Aorta (tissue), 5 donors: ENCODE results near the gene NFYC. TPM values are rescaled to one million over a fixed set of nuclear protein-coding genes. Genes with fewer than 3 reads are reported as not detected.

Source experiments
- ATAC-seq: fragments of 200-7000 bp; cut with Tn5 transposase; one replicate; pipeline ENCODE4 v1.9.1; 2022; ENCODE audit warnings: moderate library complexity; ENCODE audit not compliant: low FRiP score
- DNase-seq, 2 donors: peaks; one replicate each; pipeline ENCODE4 v3.0.0-alpha.2; 2020
- H3K27ac ChIP-seq, 2 donors: one replicate each; pipeline ENCODE4 v1.5.1; 2013; ENCODE audit warnings: low read length in 2 of 2, mild to moderate bottlenecking in 2 of 2, moderate library complexity in 2 of 2, control low read depth in 1 of 2, inconsistent platforms in 1 of 2, low read depth in 1 of 2
- H3K27me3 ChIP-seq, 2 donors: one replicate each; pipeline ENCODE4 v1.6.1; 2013; ENCODE audit warnings: control low read depth in 1 of 2, low read length in 1 of 2, mild to moderate bottlenecking in 1 of 2, moderate library complexity in 1 of 2; ENCODE audit not compliant: insufficient read depth in 2 of 2, control insufficient read depth in 1 of 2
- H3K36me3 ChIP-seq, 2 donors: one replicate each; pipeline ENCODE4 v1.6.1; 2013; ENCODE audit warnings: control low read depth in 1 of 2, low read length in 1 of 2, mild to moderate bottlenecking in 1 of 2; ENCODE audit not compliant: insufficient read depth in 2 of 2, control insufficient read depth in 1 of 2
- H3K4me1 ChIP-seq, 2 donors: one replicate each; pipeline ENCODE4 v1.6.1; 2013; ENCODE audit warnings: low read length in 2 of 2, control low read depth in 1 of 2, mild to moderate bottlenecking in 1 of 2, moderate library complexity in 1 of 2; ENCODE audit not compliant: insufficient read depth in 2 of 2, control insufficient read depth in 1 of 2
- H3K4me3 ChIP-seq, 2 donors: one replicate each; pipeline ENCODE4 v1.5.1; 2013; ENCODE audit warnings: low read length in 2 of 2, control low read depth in 1 of 2, mild to moderate bottlenecking in 1 of 2
- H3K9me3 ChIP-seq: one replicate; pipeline ENCODE4 v1.6.1; 2013; ENCODE audit warnings: mild to moderate bottlenecking, low read length; ENCODE audit not compliant: control insufficient read depth
- WGBS, 2 donors: extraction: QIAGEN DNeasy Blood & Tissue Kit; methylation state at CpG; one replicate each; pipeline ENCODE4 v1.1.7; 2013; 5-methylcytosine and 5-hydroxymethylcytosine counted together
- intact Hi-C, 2 donors: fragments of 100-400 bp; cut with DNase I; formaldehyde crosslinking; loops; one replicate each; pipeline versions ENCODE4 v1.14.2 to v1.15.0; 2022
- polyA plus RNA-seq, 2 donors: library from polyadenylated mRNA; stranded (reverse); fragments of 200-250 nt; gene quantifications; one replicate each; pipeline ENCODE4 v1.2.3, GENCODE V29; 2013
- total RNA-seq, 2 donors: library from RNA; stranded (reverse); fragmentation: NEBNext Ultra II Directional; extraction: Animal tissue kit (Norgen Biotek cat#: 25700); gene quantifications; one replicate each; pipeline ENCODE4 v1.2.1, GENCODE V29; 2021
- donor health status: healthy with polysubstance abuse.
- donor health status: Bipolar disorder and iron deficiency.
- donor health status: DM: no; HTN: no; CAD: no.
- donor health status: DM: no; HTN: no; CAD: no.
- donor health status: DM: yes; HTN: yes; CAD: no.

Gene NFYC
- total and polyA plus RNA-seq, 4 donors: 21.3 to 56.4 (median 37.6) TPM

GRCh38 chr1:40786171-40786994 lies 94.9 kb downstream of the NFYC start:
- DNase-seq: peak in 1 of 2 donors; percentile 68
- peaks cover 0 to 1% of the 10 kb centered on the region in 2 donors for H3K4me1 ChIP-seq
- no peak overlapping the region for H3K4me3 ChIP-seq
- intact Hi-C loops: no loop called here
- WGBS, 2 donors: 54 to 58% methylated on average over 9 of the region's 9 CpGs
- no peak for ATAC-seq
- no peaks in the 10 kb centered on the region for H3K36me3 ChIP-seq
- H3K27me3 ChIP-seq: no peaks in the 10 kb centered on the region
- H3K9me3 ChIP-seq: no peaks in the 10 kb centered on the region
- peak overlapping the region in 1 of 2 donors; percentile 5 for H3K27ac ChIP-seq

GRCh38 chr1:40786995-40787705 lies 95.6 kb downstream of the NFYC start:
- no peaks in the 10 kb centered on the region for H3K36me3 ChIP-seq
- H3K27ac ChIP-seq: no peak overlapping the region
- no peaks in the 10 kb centered on the region for H3K27me3 ChIP-seq
- DNase-seq: peak in 1 of 2 donors; percentile 14
- 89 to 90% methylated on average over 9 of the region's 9 CpGs for WGBS, 2 donors
- intact Hi-C loops: no loop called here
- no peaks in the 10 kb centered on the region for H3K9me3 ChIP-seq
- ATAC-seq: no peak
- no peak overlapping the region for H3K4me3 ChIP-seq
- H3K4me1 ChIP-seq: peaks cover 0 to 1% of the 10 kb centered on the region in 2 donors

DNA sequence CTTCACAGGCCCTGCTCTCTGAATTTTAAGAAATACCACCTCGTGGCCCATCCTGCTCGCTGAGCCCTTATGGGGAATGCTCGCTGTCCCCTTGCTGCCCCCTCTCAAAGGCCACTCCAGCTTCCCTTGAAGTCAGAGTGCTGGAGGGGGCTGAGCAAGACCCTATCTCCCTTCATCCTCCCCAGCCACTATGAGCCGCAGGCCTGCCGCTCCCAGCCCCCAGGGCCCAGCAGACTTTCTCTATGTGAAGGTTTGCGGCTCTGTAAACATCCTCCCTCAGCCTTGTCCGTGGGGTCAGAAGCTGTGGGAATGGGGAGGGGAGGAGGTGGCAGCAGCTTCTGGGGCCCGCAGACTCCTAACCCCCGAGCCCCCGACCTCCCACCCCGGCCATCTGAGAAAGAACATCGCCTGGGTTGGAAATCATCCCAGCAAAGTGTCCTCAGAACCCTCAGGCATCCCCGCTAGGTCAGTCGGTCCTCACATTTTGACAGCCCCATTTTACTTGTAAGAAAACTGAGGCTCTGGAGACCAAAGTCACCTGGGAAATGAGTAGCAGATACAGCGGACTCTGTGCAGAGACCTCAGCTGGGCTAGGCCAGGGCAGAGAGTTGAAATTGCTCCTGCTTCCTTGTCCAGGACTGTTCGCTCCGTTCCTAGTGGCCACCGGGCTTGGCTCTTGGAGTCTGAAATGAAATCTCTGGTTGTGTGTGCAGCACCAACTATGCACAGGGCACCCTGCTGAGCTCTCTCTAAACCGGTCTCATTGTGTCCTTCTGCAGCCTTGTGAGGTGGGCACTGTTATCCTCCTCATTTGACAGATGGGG lies 96.4 kb downstream of the NFYC start:
- DNase-seq: no peak
- H3K27me3 ChIP-seq: no peaks in the 10 kb centered on the region
- H3K27ac ChIP-seq: no peak overlapping the region
- no peaks in the 10 kb centered on the region for H3K9me3 ChIP-seq
- no peaks in the 10 kb centered on the region for H3K36me3 ChIP-seq
- no peak overlapping the region for H3K4me3 ChIP-seq
- WGBS, 2 donors: 74 to 77% methylated on average over 19 of the region's 19 CpGs
- intact Hi-C loops: no loop called here
- ATAC-seq: no peak
- H3K4me1 ChIP-seq: peaks cover 0 to 1% of the 10 kb centered on the region in 2 donors

GRCh38 chr1:40788561-40789341 lies 97.2 kb downstream of the NFYC start:
- intact Hi-C loops: no loop called here
- ATAC-seq (no peak), DNase-seq (no peak)
- Histone ChIP-seq H3K4me3 (no peak overlapping the region), H3K27ac (no peak overlapping the region), H3K27me3 (no peaks in the 10 kb centered on the region), H3K36me3 (no peaks in the 10 kb centered on the region), H3K4me1 (peaks cover 0 to 1% of the 10 kb centered on the region in 2 donors), H3K9me3 (no peaks in the 10 kb centered on the region)
- 83 to 84% methylated on average over 17 of the region's 17 CpGs for WGBS, 2 donors

DNA sequence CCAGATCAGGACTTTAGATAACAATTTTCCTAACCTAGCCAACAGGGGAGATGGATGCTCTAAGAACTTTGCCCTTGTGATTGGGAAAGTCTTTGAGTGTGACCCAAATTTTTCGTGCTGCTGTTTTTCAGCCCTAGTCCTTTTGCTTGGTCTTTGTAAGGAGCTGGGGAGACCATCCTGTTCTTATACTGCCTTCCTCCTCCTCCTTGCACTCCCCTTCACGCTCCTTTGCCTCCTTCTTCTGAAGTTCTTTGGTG lies 97.8 kb downstream of the NFYC start:
- WGBS, 2 donors: 57 to 62% methylated on average over 2 of the region's 2 CpGs
- Histone ChIP-seq H3K27me3 (no peaks in the 10 kb centered on the region), H3K4me3 (no peak overlapping the region), H3K4me1 (peaks cover 0 to 1% of the 10 kb centered on the region in 2 donors), H3K9me3 (no peaks in the 10 kb centered on the region), H3K36me3 (no peaks in the 10 kb centered on the region), H3K27ac (peak overlapping the region in 1 of 2 donors; percentile 4)
- intact Hi-C loops: no loop called here
- no peak for DNase-seq
- no peak for ATAC-seq

DNA sequence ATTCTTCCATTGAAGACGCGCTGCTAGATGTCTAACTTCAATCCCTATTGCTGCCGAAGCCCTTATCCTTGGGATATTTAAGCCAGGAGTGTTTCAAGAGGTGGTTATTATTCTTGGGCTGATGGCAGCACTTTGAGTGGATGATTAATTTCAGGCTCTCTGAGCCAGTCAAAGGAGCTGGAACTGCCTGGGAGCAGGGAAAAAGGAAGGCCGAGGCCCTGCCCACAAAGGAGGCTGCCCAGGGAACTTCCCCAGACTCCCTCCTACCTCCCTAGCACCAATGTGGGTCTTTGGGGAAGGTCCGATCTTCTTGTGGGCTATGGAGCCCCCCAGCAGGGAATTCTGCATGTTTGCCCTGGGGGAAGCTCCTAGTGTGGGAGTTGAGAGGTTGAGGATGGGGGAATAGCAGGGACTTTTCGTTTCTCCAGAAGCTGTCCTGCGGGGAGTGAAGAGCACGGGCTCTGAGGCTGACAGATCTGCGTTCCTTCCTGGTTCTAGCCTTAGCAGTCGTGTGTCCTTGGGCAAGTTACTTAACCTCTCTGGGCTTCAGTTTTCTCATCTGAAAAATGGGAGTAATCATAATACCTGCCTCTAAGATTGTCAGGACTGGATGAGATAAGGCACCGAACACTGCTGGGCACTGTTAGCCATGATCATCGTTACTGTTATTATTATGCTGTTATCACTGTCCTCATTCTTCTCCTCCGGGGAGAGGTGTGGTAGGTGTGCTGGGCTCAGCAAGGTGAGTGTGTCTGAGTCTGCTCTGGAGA lies 98.3 kb downstream of the NFYC start:
- ATAC-seq (no peak), DNase-seq (no peak)
- no peaks in the 10 kb centered on the region for H3K27me3 ChIP-seq
- no peak overlapping the region for H3K27ac ChIP-seq
- H3K4me3 ChIP-seq: no peak overlapping the region
- H3K9me3 ChIP-seq: no peaks in the 10 kb centered on the region
- intact Hi-C loops: no loop called here
- no peaks in the 10 kb centered on the region for H3K36me3 ChIP-seq
- peaks cover 0 to 1% of the 10 kb centered on the region in 2 donors for H3K4me1 ChIP-seq
- 39 to 48% methylated on average over 13 of the region's 13 CpGs for WGBS, 2 donors

GRCh38 chr1:40792036-40792435 lies 100.5 kb downstream of the NFYC start:
- intact Hi-C loops: no loop called here
- Histone ChIP-seq H3K4me3 (no peak overlapping the region), H3K4me1 (no peaks in the 10 kb centered on the region), H3K27me3 (no peaks in the 10 kb centered on the region), H3K27ac (no peak overlapping the region), H3K36me3 (no peaks in the 10 kb centered on the region), H3K9me3 (no peaks in the 10 kb centered on the region)
- ATAC-seq (no peak), DNase-seq (no peak)
- 34 to 41% methylated on average over 7 of the region's 7 CpGs for WGBS, 2 donors

DNA sequence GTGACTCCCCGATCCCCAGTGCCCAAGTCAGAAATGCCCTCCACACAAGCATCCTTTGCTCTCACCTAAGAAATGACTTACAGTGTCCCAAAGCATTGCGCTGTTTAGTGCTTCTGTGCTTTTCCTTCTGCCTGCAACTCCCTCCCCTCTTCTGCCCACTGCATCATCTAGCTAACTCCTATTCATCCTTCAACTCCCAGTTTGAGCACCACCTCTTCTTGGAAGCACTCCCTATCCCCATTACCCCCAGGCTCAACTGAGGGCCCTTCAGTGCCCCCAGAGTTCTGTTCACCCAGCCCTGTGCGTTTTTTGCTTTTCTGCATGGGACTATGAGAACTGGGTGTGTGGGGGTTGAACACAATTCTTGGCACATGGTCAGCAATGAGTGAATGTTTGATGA lies 102.1 kb downstream of the NFYC start:
- Histone ChIP-seq H3K27ac (no peak overlapping the region), H3K27me3 (no peaks in the 10 kb centered on the region), H3K4me1 (peaks cover 0 to 4% of the 10 kb centered on the region in 2 donors), H3K4me3 (no peak overlapping the region), H3K36me3 (no peaks in the 10 kb centered on the region), H3K9me3 (no peaks in the 10 kb centered on the region)
- DNase-seq: no peak
- intact Hi-C loops: no loop called here
- WGBS, 2 donors: 88 to 90% methylated on average over 3 of the region's 3 CpGs
- no peak for ATAC-seq
